ELF-1 (cell line): ENCODE data around the gene PHGDH.
"Not testable (repeated sequence)": the region's sequence is repeated elsewhere in the genome, so short reads cannot be mapped to it uniquely, and the experiment has no call there.

Source experiments
- DNase-seq: peaks from one replicate; pipeline ENCODE4 v3.0.0-alpha.2; 2016; ENCODE audit warnings: low read depth, low spot score

The PHGDH gene

DNA sequence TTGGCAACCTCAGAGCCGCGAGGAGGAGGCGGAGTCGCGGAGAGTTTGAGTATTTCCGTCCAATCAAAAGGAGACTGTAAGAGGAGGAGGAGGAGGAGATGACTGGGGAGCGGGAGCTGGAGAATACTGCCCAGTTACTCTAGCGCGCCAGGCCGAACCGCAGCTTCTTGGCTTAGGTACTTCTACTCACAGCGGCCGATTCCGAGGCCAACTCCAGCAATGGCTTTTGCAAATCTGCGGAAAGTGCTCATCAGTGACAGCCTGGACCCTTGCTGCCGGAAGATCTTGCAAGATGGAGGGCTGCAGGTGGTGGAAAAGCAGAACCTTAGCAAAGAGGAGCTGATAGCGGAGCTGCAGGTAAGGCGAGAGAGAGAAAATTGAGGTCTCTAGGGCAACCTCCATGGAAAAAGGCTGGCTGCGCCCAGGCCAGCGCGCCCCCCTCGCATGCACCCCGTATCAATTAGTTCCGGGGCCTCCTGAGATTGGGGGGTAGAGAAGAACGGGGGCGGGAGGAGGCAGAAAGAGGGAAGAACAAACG lies at the start of gene PHGDH:
PHGDH (plus strand) TSS at position 131 of the 538 bp plus-strand sequence; CDS start at position 220, 89 bp downstream.
- DNase-seq: peak; percentile 91

DNA sequence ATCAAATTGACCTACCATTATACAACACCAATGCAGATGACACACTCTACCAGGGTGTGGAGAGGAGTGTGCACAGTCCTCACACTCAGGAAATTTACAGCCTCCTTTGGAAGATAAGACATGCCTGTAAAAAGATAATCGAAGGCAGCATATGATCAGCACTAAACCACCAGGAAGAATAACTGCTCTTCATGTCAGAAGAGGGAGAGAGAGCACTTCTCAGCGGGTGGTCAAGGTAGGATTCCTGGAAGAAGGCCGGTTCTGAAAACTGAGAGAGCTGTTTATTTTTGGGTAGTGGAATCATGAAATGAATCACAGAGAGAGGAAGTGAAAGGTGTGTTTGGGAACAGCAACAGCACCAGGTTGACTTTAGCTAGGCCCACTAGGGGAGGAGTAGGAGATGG lies 49.7 kb upstream of the PHGDH start:
- no peak for DNase-seq

DNA sequence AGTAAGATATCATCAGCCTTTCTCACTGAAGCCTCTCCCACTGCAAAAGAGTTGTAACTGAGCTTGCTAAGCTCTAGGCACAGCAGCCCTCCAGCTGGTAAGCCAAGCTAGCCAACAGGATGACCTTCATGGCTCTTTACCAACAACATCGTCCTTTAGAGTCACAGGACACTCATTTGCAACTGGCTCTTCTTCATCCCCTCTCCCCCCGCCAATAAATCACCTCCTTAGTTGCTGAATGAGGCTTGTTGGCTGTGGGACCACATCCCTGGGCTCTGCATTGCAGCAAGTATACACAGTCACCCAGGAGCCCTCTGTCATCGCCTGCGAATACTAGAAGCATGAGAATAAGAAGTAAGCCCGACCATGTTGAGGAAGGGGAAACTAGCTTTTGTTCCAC lies 47.7 kb upstream of the PHGDH start:
- no peak for DNase-seq

DNA sequence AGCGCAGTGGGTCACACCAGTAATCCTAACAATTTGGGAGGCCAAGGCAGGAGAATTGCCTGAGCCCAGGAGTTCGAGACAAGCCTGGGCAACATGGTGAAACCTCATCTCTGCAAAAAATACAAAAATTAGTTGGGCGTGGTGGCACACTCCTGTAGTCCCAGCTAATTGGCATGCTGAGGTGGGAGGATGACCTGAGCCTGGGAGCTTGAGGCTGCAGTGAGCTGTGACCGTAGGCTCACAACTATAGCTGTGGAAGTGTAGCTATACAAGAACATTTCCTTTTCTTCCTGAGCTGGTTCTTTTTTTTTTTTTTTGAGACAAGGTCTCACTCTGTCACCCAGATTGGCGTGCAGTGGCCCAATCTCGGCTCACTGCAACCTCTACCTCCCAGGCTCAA lies 44.6 kb upstream of the PHGDH start:
- DNase-seq: no peak

DNA sequence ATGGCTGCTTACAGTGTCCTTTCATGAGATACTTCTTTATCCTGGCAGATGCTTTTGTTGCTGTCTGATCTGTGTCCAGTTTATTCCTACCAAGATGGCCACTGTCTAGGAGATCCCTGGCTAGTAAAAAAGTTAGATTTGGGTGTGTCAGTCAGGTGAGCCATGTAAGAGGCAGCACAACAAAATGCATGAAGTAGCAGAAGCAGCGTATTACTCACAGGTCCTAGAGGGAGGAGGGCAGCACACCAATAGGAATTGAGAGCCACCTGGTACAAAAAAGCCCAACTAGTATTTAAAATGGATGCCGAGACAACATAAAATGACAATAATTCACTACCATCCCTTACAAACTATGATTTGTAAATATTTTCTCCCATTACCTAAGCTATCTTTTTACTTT lies 40.8 kb upstream of the PHGDH start:
- DNase-seq: no peak

- DNase-seq: no peak
Measured at GRCh38 chr1:119673171-119673940, 38.4 kb upstream of the PHGDH start.

- DNase-seq: peak; percentile 79
Measured at GRCh38 chr1:119674111-119674526, 37.6 kb upstream of the PHGDH start.

- peak; percentile 81 for DNase-seq
Measured at GRCh38 chr1:119674835-119675289, 36.9 kb upstream of the PHGDH start.

DNA sequence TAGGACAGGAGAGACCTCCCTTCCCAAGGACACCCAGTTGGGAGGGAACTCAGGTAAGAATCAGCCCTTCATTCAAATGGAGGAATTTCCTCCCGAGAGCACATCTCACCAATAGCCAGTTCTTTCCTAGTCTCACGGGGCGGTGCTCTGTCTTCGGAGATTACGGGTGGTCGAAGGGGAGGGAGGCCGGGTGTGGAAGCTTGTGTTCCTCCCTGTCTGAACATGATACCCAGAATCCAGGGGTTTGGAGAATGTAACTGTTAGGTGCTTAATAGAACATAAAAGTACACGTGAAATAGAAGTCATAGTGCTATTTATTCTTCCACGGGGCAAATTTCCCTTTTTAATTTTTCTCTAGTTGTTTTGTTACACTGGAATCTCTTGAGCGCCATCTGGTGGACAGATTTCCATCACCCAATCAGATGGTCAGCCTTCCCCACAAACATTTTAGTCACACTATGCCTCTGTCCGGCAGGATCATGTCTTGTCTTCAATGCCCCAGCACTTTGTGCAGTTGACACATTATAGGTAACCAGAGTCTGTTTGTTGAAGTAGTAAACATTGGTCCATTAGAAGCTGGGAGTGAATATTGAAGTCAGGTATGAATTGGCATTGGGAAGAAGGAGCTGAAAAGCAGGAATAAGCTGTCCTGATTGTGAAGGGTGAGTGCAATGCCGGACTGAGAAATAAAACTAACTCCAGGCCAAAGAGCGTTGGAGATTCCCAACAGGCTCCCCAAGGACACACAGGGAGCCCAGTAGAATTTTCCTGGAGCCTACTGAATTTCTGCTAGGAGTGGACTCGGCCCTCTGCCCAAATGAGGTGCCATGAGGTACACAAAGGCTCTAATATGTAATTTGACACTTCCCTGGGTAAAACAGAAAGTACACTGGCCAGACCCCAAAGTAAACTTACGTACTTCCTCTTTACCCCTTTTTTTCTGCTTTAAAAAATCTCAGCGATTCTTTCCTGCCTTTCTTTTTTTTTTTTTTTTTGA lies 36.1 kb upstream of the PHGDH start:
- DNase-seq: peak; percentile 95

DNA sequence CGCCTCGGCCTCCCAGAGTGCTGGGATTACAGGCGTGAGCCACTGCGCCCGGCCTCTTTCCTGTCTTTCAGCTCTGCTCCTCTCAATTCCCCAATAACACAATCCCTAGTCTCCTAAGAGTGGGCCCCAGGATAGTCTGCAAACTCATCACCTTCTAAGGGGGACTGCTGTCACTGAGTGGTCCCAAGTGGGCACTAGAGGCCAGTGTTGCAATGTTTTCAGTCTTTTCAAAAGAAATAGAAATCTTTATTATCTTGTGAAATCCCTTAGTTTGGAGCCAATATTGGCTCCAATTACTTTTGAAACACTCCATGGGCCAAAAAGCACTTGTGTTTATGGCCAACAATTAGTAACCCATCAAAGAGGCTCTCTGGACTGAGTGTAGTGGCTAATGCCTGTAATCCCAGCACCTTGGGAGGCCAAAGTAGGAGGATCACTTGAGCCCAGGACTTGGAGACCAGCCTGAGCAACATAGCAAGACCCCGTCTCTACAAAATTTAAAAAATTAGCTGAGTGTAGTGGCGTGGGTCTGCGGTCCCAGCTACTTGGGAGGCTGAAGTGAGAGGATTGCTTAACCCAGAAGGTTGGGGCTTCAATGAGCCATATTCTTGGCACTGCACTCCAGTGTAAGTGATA lies 35.0 kb upstream of the PHGDH start:
- DNase-seq: no peak

- peak; percentile 27 for DNase-seq
Measured at GRCh38 chr1:119679223-119679622, 32.5 kb upstream of the PHGDH start.

GRCh38 chr1:119680193-119680592 lies 31.5 kb upstream of the PHGDH start:
- DNase-seq: no peak

DNA sequence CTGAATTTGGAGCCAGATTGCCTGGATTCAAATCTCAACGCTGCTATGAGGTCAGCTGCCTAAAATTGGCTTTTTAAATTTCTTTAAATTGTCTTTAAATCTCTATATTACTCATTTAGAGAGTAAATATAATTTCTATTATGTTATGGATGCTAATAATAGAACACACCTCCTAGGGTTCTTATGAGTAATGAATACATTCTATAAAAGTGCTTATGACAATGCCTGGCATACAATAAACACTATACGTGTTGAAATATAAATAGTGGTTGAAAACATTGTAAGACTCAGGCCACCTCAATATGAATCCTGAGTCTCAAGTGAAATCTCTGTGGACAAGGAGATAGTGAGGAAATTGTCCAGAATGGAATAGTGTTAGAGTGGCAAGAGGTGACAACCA lies 31.0 kb upstream of the PHGDH start:
- no peak for DNase-seq

DNA sequence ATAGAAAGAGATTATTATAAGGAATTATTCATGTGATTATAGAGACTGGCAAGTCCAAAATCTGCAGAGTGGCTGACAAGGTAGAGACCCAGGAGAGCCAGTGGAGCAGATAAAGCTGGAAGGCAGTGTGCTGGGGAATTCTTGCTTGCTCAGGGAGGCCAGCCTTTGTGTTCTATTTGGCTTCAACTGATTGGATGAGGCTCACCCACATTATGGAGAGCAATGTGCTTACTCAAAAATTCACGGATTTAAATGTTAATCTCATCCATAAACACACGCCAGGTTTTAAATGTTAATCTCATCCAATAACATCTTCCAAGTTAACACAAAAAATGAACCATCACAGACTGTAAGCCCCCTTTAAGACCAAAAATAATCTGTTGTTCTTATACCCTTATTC lies 30.2 kb upstream of the PHGDH start:
- no peak for DNase-seq

DNA sequence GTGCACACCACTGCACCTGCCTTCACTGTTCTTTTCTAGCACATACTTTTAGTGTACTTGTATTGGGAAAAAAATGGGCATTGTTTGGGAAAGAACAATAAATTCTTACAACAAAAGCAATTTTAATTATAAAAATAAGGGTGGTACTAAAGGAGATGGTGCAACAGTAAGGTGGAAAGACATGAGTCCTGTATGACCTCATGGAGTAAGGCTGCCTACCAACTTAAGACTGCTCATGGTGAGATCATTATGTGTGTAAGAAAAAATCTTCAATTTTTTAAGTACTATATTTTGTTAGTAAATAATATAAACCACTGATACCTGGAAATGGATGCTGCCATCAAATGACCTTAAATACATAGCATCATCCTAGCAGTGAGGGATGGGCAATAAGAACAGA lies 29.6 kb upstream of the PHGDH start:
- DNase-seq: no peak

DNA sequence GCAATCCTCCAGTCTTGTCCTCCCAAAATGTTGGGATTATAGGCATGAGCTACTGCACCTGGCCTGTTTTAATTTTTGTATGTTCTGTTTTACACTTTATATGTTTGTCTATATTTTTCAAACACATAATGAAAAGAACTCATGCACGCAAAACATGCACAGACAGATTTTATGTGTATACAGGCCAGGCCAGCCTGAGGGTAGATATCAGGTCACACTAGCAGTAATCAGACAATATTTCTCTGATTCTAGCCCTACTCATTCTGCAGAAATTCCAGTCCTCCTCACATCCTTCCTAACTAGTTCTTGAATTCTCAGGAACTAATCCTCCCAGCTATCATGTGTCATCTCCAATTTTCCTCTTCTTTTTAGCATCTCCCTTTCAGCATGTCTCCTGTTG lies 27.8 kb upstream of the PHGDH start:
- no peak for DNase-seq

DNA sequence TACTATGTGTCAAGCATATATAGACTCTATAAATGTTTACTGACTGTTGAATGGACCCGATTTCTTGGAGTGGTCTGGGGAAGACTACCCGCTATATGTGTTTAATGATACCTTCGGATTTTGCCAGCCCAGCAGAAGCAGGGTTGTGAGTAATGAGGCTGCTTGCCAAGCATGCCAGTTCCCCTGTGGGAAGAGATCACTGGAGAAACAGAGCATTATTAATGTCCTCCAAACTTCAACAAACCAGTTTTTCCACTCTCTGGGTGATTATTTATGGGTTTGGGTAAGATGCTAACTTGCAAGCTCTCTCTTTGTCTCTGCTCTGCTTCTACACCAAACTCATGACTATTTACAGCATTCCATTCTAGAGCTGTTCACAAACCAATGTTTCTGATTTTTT lies 25.1 kb upstream of the PHGDH start:
- DNase-seq: no peak

GRCh38 chr1:119687434-119688079 lies 24.2 kb upstream of the PHGDH start:
- no peak for DNase-seq

- DNase-seq: peak; percentile 62
Measured at GRCh38 chr1:119688810-119689209, 22.9 kb upstream of the PHGDH start.

DNA sequence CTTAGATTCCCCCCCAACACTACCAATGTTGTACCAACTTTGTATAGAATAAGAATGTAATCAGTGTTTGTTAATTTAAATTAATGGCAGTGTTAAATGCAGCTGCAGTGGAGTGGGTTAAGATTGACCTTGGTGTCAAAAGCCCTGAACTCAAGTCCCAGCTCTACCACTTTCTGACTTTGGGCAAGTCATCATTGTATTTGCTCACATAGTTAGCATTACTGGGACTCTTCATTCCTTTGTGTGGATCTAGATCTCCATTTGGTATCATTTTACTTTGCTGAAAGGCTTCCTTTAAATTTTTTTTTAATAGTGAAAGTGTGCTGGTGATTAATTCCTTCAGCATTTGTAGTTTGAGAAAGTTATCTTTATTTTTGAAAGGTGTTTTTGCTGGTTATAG lies 22.2 kb upstream of the PHGDH start:
- no peak for DNase-seq

GRCh38 chr1:119696863-119697262 lies 14.9 kb upstream of the PHGDH start:
- DNase-seq: not testable (repeated sequence)
